K562 (cell line): ENCODE results near the gene ITGAV. TPM values are rescaled to one million over a fixed set of nuclear protein-coding genes. Genes with fewer than 3 reads are reported as not detected.

ENCODE experiments used
- ATAC-seq: fragments of 200-7000 bp; cut with Tn5 transposase; 3 replicates; pipeline ENCODE4 v1.9.1; 2020; ENCODE audit warnings: moderate library complexity
- BruUV-seq: library from RNA; stranded (reverse); fragments of 400-500 nt; replicated peaks from 2 replicates; lab custom pipeline; 2021; lab: Mats Ljungman, UMichigan
- CTCF ChIA-PET: fragments of 300-600 bp; formaldehyde crosslinking; extraction: SDS; loops from one replicate; lab custom pipeline; 2021; ENCODE audit warnings: low intra/inter-chr PET ratio; lab: Yijun Ruan, JAX
- POLR2A ChIA-PET: fragments of 300-600, 350-650 bp; sonication (Branson Sonifier 250); formaldehyde crosslinking; extraction: SDS; loops from one replicate; lab custom pipeline; 2021; ENCODE audit warnings: antibody characterized with exemption, inconsistent platforms; lab: Yijun Ruan, JAX
- DNase-seq, 4 experiments: peaks; one replicate each; pipeline versions ENCODE4 v3.0.0 to v3.0.0-alpha.2; 2011 to 2018; ENCODE audit warnings: low spot score in 3 of 4, mixed read lengths in 3 of 4; ENCODE audit errors: extremely low read depth in 1 of 4
- FAIRE-seq: peaks from 2 replicates; lab custom pipeline; 2011; peaks lifted over from hg19 to GRCh38; lab: Jason Lieb, UNC
- H2AFZ ChIP-seq: 2 replicates; pipeline ENCODE4 v1.6.0; 2011; ENCODE audit warnings: low read depth, low read length, control low read depth, inconsistent platforms
- H3K27ac ChIP-seq: fragments of 200-600 bp; 3 replicates; pipeline ENCODE4 v1.8.0; 2011; ENCODE audit warnings: low read depth, mild to moderate bottlenecking, control low read depth, inconsistent platforms, low read length, moderate library complexity, mixed read lengths; ENCODE audit errors: extremely low read depth
- H3K27me3 ChIP-seq, 2 experiments: fragments of 300-600 bp in 1 of 2; 2 replicates in 1 of 2; 3 replicates in 1 of 2; pipeline versions ENCODE4 v1.6.0 to v1.8.0; 2011; ENCODE audit warnings: inconsistent platforms in 2 of 2, low read length in 2 of 2, mild to moderate bottlenecking in 1 of 2, mixed read lengths in 1 of 2, moderate library complexity in 1 of 2; ENCODE audit not compliant: control insufficient read depth in 2 of 2, insufficient read depth in 2 of 2
- H3K36me3 ChIP-seq: fragments of 300-600 bp; 3 replicates; pipeline ENCODE4 v1.8.0; 2011; ENCODE audit warnings: mild to moderate bottlenecking, low read length, inconsistent platforms; ENCODE audit not compliant: control insufficient read depth, insufficient read depth
- H3K4me1 ChIP-seq, 2 experiments: fragments of 200-600 bp in 1 of 2; replicated peaks in 1 of 2; 2 replicates in 1 of 2; 3 replicates in 1 of 2; pipeline versions ENCODE4 v1.5.1 to v1.8.0; 2011; ENCODE audit warnings: inconsistent platforms in 2 of 2, low read length in 2 of 2, mild to moderate bottlenecking in 1 of 2, mixed read lengths in 1 of 2, moderate library complexity in 1 of 2; ENCODE audit not compliant: control insufficient read depth in 2 of 2, insufficient read depth in 2 of 2
- H3K4me2 ChIP-seq: 2 replicates; pipeline ENCODE4 v1.6.1; 2011; ENCODE audit warnings: low read length, control low read depth, inconsistent platforms, mixed read lengths; ENCODE audit not compliant: insufficient read depth
- H3K4me3 ChIP-seq: fragments of 200-600 bp; sonication (generic), shearing (Covaris generic); 2 replicates; pipeline ENCODE4 v1.5.1; 2016; ENCODE audit warnings: control low read depth, inconsistent platforms
- H3K79me2 ChIP-seq: fragments of 200-600 bp; 3 replicates; pipeline ENCODE4 v1.8.0; 2011; ENCODE audit warnings: low read length, inconsistent platforms; ENCODE audit not compliant: control insufficient read depth, insufficient read depth
- H3K9ac ChIP-seq, 2 experiments: 2 replicates each; pipeline versions ENCODE4 v1.6.0 to v1.6.1; 2011; ENCODE audit warnings: low read depth in 2 of 2, low read length in 2 of 2, control low read depth in 1 of 2, inconsistent platforms in 1 of 2, mild to moderate bottlenecking in 1 of 2, mixed read lengths in 1 of 2; ENCODE audit not compliant: insufficient read depth in 1 of 2
- H3K9me1 ChIP-seq: one replicate; pipeline ENCODE4 v1.6.0; 2011; ENCODE audit warnings: inconsistent platforms, mild to moderate bottlenecking, low read length, moderate library complexity; ENCODE audit not compliant: control insufficient read depth, insufficient read depth
- H3K9me3 ChIP-seq: replicated peaks from 2 replicates; pipeline ENCODE4 v1.5.1; 2011; ENCODE audit warnings: low read depth, low read length, inconsistent platforms; ENCODE audit not compliant: control insufficient read depth, insufficient read depth
- H4K20me1 ChIP-seq: replicated peaks from 2 replicates; pipeline ENCODE4 v1.6.1; 2011; ENCODE audit warnings: low read length, inconsistent platforms, mixed read lengths; ENCODE audit not compliant: control insufficient read depth, insufficient read depth
- AFF4 ChIP-seq: sonication (generic); formaldehyde crosslinking; IDR thresholded peaks from 2 replicates; pipeline ENCODE4 v1.8.0; 2023; ENCODE audit warnings: mild to moderate bottlenecking, missing genetic modification reagents
- BACH1 ChIP-seq: fragments of 200-800 bp; sonication (Bioruptor generic); IDR thresholded peaks from 2 replicates; pipeline ENCODE4 v1.6.1; 2016; ENCODE audit warnings: missing genetic modification characterization, missing compliant biosample characterization
- CHCHD3 ChIP-seq: fragments of 250-450 bp; sonication (Bioruptor Pico); IDR thresholded peaks from 2 replicates; pipeline ENCODE4 v2.1.2; 2022; ENCODE audit warnings: mild to moderate bottlenecking
- CLOCK ChIP-seq: fragments of 250-450 bp; sonication (Bioruptor Pico); IDR thresholded peaks from 2 replicates; pipeline ENCODE4 v1.4.0; 2020; ENCODE audit warnings: mild to moderate bottlenecking, moderate library complexity, borderline replicate concordance
- GATAD2B ChIP-seq: fragments of 450-650 bp; IDR thresholded peaks from 2 replicates; pipeline ENCODE4 v1.6.1; 2017; ENCODE audit warnings: mild to moderate bottlenecking, borderline replicate concordance
- NKRF ChIP-seq: fragments of 450-650 bp; IDR thresholded peaks from 2 replicates; pipeline ENCODE4 v1.6.1; 2016; ENCODE audit warnings: borderline replicate concordance
- TRIM28 ChIP-seq: fragments of 450-650 bp; IDR thresholded peaks from 2 replicates; pipeline ENCODE4 v1.6.1; 2017
- ZNF444 ChIP-seq: fragments of 250-450 bp; sonication (Bioruptor Pico); IDR thresholded peaks from 2 replicates; pipeline ENCODE4 v1.4.0; 2020; ENCODE audit warnings: mild to moderate bottlenecking, moderate library complexity
- ZNF668 ChIP-seq: fragments of 250-450 bp; sonication (Bioruptor Pico); IDR thresholded peaks from 2 replicates; pipeline ENCODE4 v1.8.0; 2022; ENCODE audit warnings: mild to moderate bottlenecking, inconsistent platforms
- WGBS: fragments of 100-300 bp; shearing (Covaris generic); methylation state at CpG from one replicate; pipeline ENCODE4 v1.1.6; 2016; ENCODE audit warnings: low coverage, mixed read lengths; ENCODE audit not compliant: insufficient coverage; ENCODE audit errors: missing lambda C conversion rate; 5-methylcytosine and 5-hydroxymethylcytosine counted together
- in situ Hi-C: fragments of 300-500 bp; cut with MboI; formaldehyde crosslinking; loops from 4 replicates; pipeline ENCODE4 v1.15.0; 2018; ENCODE audit warnings: inconsistent platforms, mixed read lengths
- intact Hi-C: fragments of 100-400 bp; cut with micrococcal nuclease; formaldehyde crosslinking; loops from 2 replicates; pipeline ENCODE4 v1.14.2; 2022
- polyA plus RNA-seq, 8 experiments: library from polyadenylated mRNA; depleted of rRNA in 4 of 8; stranded (reverse) in 5 of 8; unstranded in 3 of 8; fragments of >200 nt; fragmentation: Nextera tagmentation in 2 of 8; fragmentation: Illumina TruSeq in 1 of 8; extraction: Ambion mirVana in 2 of 8; extraction: Trizol in 1 of 8; gene quantifications; 2 replicates each; pipeline versions ENCODE4 v1.2.1 to v1.2.3, GENCODE V29; 2011 to 2014; ENCODE audit warnings: inconsistent platforms in 1 of 8, missing spikeins in 1 of 8
- total RNA-seq, 7 experiments: library from RNA; depleted of rRNA in 6 of 7; stranded (reverse); fragments of >200 nt in 6 of 7; fragmentation: Illumina TruSeq in 2 of 7; extraction: Trizol in 2 of 7; gene quantifications; 2 replicates each; pipeline versions ENCODE4 v1.2.1 to v1.2.3, GENCODE V29; 2011 to 2021; ENCODE audit warnings: low replicate concordance in 1 of 7

Gene ITGAV
- total and polyA plus RNA-seq, 9 of the 15 experiments (the other 6 are each of a cell fraction or from before 2014, with no cell fraction given) = 3.7 to 17.7 (median 10.7) TPM

GRCh38 chr2:186648130-186648529 is 58.3 kb downstream of the ITGAV start:
- POLR2A ChIA-PET = no interaction called here
- Histone ChIP-seq H3K79me2 (no peaks in the 10 kb centered on the region), H3K9me3 (no peaks in the 10 kb centered on the region), H3K27ac (no peak overlapping the region), H3K4me1 (no peaks in the 10 kb centered on the region), H3K4me2 (no peak overlapping the region), H3K27me3 (no peaks in the 10 kb centered on the region), H4K20me1 (no peaks in the 10 kb centered on the region), H3K36me3 (peaks cover 7% of the 10 kb centered on the region; the same call in 1 of the 3 replicates), H3K9ac (no peak overlapping the region), H3K4me3 (no peak overlapping the region), H2AFZ (no peak overlapping the region), H3K9me1 (no peaks in the 10 kb centered on the region)
- CTCF ChIA-PET = interaction anchor here (1.1 kb wide), 1 partner anchor 9 kb away, joined by 3 read pairs; no protein-coding TSS in a partner anchor
- in situ Hi-C loops (loop anchor here (10.0 kb wide), 1 partner anchor 143 kb away; no protein-coding TSS in a partner anchor), intact Hi-C loops (no loop called here)
- 79% methylated on average over 2 of the region's 2 CpGs for WGBS
- DNase-seq (no peak), FAIRE-seq (no peak), ATAC-seq (no peak)
- no TSS peak for BruUV-seq
- TF ChIP-seq NKRF (no peak), TRIM28 (no peak), BACH1 (tag) (no peak), CHCHD3 (CRISPR knock-in tag) (no peak), ZNF444 (CRISPR knock-in tag) (no peak), ZNF668 (CRISPR knock-in tag) (no peak), GATAD2B (no peak), AFF4 (CRISPR knock-in tag) (no peak), CLOCK (CRISPR knock-in tag) (no peak)
